NCI-H2171 treated with DMSO at 0.1 percent for 48 hours (cell line): Measurements from ENCODE around the gene MPV17L2.
"Not testable (repeated sequence)": the region's sequence is repeated elsewhere in the genome, so short reads cannot be mapped to it uniquely, and the experiment has no call there.

Experiments
- DNase-seq: peaks from one replicate; lab custom pipeline; 2025; lab: John Stamatoyannopoulos, UW

The MPV17L2 gene

DNA sequence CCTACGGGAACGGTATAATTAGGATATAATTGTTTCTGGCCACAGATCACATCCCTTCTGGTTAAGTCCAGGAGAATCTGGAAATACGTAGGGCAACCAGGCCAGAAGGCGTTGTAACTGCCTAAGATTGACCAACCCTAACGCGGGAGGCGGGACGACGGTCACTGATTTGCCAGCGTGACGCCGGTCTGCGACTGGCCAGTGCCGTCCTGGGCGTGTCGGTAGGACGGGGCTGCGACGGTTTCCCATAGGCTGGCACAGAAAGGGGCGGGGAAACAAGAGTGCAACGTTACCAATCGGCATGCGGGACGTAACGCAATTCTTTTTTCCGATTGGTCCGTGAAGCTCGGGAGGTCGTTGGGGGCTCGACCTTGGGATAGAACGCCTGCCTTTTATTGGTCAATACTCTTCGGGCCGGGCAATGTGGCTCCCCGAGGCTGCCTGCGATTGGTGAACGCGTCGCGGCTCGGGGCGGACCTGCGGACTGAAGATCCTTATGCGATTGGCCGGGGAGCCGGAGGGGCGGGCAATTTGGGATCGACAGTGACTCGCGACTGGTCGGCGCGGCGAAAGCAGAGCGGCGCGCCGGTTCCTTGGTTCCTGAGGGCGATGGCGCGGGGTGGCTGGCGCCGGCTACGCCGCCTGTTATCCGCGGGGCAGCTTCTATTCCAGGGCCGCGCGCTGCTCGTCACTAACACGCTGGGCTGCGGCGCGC lies at the start of gene MPV17L2:
MPV17L2 (plus strand) TSS at position 546 of the 715 bp plus-strand sequence; CDS start at position 610, 64 bp downstream.
- DNase-seq, result peak; percentile 100

- DNase-seq, result no peak
These were observed 49.1 kb upstream of the MPV17L2 start for GRCh38 chr19:18143902-18144301.

DNA sequence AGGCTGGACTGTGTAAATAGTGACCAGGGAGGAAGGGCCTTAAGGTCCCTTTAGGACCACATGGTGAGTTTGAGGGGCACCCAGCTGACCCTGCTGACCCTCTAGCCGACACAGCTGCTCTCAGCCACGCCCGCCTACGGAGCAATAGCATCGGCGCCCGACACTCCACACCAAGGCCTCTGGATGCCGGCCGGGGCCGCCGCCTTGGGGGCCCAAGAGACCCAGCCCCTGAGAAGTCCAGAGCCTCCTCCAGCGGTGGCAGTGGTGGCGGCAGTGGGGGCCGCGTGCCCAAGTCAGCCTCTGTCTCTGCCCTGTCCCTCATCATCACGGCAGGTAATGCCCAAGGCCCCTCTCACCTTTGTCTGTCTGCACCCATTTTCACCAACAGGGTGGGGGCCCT lies 48.7 kb upstream of the MPV17L2 start:
- DNase-seq, result no peak

DNA sequence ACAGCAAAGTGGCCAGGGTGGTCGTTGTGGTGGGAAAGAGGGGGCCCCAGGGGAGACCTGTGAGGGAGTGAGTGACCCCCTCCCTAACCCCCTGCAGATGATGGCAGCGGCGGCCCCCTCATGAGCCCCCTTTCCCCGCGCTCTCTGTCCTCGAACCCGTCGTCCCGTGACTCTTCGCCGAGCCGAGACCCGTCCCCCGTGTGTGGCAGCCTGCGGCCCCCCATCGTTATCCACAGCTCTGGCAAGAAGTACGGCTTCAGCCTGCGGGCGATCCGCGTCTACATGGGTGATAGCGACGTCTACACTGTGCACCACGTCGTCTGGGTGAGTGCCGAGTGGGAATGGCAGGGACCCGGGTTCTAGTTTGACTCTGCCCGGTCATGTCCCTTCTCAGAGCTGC lies 48.1 kb upstream of the MPV17L2 start:
- no peak for DNase-seq

GRCh38 chr19:18145391-18145999 lies 47.5 kb upstream of the MPV17L2 start:
- DNase-seq, result no peak

DNA sequence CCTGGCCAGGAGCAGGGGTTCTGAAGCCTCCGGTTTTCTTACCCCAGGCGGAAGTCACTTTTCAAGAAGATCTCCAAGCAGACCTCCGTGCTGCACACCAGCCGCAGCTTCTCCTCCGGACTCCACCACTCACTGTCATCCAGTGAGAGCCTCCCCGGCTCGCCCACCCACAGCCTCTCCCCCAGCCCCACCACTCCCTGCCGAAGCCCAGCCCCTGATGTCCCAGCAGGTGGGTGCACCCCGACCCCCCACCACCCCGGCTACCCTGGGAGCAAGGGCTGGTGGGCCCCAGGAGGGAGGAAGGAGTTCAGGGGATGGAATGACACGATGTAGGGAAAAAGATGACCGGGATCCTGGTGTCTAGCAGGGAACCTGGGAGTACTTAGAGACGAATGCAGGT lies 45.6 kb upstream of the MPV17L2 start:
- no peak for DNase-seq

GRCh38 chr19:18149596-18149975 lies 43.4 kb upstream of the MPV17L2 start:
- DNase-seq, result no peak

- DNase-seq, result no peak
These were observed 42.0 kb upstream of the MPV17L2 start for GRCh38 chr19:18150776-18151624.

- peak; percentile 97 for DNase-seq
These were observed 40.6 kb upstream of the MPV17L2 start for GRCh38 chr19:18152442-18152816.

DNA sequence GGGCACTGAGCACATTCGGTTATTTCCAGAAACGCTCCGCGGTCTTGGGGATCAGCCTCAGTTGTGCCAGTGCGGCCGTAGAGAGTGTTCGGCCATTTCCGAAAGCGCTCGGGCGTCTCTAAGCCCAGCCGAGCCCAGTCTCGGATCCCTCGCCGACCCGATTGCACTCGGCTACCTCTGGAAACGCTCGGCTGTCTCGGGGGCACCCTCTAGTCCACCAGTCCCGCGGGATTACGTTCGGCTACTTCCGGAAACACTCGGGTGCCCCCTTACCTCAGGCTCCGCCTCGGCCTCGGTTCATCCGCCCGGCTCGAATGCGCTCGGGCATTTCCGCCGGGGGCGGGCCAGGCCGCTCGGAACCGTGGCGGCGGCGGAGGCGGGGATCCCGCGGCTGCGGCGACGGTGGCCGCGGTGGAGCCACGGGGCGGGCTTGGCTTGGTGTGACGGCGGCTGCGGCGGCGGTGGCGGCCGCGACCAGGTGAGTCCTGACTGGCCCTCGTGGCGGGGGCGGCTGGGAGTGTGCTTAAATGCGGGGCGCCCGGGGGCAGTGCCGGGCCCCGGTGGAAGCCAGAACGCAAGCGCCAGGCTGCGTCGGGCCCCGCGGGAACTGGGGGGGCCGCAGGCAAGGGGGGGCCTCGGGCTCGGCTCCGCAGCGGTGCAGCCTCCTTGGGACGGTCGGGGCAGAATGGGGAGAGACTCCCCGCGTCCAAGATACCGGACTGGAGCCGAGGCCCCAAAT lies 40.0 kb upstream of the MPV17L2 start, which contains the start of gene PIK3R2:
PIK3R2 (plus strand) TSS at position 347 of the 739 bp plus-strand sequence. CDS start 2,717 bp downstream, outside the sequence.
- peak; percentile 98 for DNase-seq

- DNase-seq, result no peak
These were observed 39.4 kb upstream of the MPV17L2 start for GRCh38 chr19:18153556-18154134.

DNA sequence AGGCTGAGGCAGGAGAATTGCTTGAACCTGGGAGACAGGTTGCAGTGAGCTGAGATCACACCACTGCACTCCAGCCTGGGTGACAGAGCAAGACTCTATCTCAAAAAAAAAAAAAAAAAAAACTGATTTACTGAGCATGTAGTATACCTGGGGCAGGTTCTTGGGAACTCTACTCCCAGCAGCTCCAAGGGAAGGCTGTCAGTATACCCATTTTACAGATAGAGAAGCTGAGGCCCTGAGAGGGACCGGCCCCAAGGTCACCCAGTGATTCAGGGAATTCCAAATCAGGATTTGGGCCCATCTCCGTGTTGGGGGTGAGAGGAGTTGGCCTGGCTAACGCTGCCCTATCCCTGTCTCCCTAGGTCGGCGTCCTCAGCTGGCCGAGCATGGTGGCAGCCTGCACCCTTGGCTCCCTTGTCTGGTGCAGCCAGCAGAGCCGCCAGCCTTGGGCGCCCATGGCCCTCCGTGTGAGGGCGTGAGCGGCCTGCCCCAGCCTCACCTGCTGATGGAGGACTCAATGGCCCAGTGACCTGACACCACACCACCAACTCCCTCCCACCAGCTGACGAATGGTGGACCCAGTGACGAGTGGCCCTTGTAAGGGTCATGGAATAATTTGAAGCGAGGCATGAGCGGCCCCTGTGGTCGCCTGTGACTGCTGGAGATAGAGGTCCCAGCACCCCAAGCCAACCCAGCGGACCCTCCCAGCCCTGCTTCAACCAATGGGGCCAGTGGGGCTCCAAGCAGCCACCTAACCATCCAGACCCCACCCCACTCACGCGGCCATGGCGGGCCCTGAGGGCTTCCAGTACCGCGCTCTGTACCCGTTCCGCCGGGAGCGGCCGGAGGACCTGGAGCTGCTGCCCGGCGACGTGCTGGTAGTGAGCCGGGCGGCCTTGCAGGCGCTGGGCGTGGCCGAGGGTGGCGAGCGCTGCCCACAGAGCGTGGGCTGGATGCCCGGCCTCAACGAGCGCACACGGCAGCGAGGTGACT lies 37.6 kb upstream of the MPV17L2 start:
- no peak for DNase-seq

DNA sequence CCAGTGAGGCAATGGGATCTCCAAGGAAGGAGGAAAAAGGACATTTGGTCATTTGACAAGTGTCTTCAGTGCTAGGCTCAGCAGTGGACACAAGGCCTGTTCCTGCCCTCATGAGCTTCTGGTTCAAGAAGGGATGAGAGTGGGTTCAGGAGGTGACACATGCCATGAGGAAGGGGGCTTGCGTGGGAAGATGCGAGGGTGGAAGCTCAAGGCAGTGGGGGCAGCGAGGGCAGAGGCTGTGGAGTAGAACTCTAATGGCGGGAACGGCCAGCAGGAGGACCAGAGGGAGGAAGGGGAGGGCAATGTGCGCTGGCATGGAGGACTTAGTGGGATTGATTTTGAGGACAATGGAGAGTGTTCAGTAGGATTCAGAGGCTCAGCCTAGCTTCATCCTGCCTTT lies 36.8 kb upstream of the MPV17L2 start:
- no peak for DNase-seq

GRCh38 chr19:18156841-18157464 lies 36.1 kb upstream of the MPV17L2 start:
- peak; percentile 95 for DNase-seq

DNA sequence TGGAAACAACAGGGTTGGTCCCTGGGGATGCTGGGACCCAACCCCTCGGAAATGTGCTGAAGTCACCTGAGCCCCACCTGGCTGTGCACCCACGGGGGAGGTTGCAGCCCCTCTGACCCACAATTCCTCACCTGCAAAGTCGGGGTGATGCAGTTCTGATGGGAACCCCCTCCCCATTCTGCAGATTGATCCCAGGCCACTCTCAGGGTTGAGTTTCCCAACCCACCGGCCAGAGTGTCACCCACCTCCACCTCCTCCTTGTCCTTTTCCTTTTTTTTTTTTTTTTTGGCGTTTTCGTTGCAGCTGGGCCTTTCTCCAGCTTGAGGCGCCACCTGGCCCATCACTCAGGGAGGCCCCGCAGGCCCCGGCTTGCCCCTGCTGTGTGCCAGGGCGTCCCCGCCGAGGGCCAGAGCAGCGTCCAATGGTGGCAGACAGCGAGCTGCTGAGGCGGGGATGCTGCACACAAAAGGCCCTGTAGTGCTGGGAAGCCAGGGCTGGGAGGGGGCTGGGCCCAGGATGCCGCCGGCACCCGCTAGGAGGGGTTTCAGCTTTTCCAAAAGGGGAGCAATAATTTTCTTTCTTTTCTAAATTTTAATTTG lies 35.5 kb upstream of the MPV17L2 start:
- DNase-seq, result peak; percentile 95

DNA sequence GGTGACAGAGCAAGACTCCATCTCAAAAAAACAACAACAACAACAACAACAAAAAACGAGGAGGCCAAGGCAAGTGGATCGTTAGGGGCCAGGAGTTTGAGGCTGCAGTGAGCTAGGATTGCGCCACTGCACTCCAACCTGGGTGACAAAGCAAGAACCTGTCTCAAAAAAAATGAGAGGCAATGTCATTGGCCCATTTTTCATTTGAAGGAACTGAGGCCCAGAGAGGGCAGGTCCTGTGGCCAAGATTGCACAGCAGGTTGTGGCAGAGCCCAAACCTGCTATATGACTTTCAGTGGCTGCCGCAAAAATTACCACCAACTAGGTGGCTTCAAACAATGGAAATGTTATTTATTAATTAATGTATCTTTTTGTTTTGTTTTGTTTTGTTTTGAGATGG lies 34.6 kb upstream of the MPV17L2 start:
- DNase-seq, result peak; percentile 36

GRCh38 chr19:18159059-18159616 lies 33.9 kb upstream of the MPV17L2 start:
- not testable (repeated sequence) for DNase-seq

- DNase-seq, result no peak
These were observed 33.2 kb upstream of the MPV17L2 start for GRCh38 chr19:18159810-18160209.

DNA sequence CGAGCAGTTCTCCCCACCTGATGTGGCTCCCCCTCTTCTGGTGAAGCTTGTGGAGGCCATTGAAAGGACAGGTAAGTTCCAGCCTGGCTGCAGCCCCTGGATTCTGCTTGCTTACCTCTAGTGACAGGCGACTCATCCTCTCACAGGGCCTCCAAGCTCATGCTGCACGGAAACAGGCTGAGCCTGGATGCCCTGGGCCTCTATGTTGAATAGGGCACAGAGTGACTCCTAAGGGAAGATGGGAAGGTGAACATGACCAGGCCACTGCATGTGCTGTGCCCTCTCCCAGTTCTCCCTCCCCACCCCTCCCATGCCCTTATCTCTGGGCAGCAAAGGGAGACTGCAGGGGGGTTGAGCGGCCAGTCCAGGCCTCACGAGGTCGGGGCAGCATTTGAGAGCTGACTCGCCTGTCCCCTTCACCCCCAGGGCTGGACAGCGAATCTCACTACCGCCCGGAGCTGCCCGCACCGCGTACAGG lies 32.5 kb upstream of the MPV17L2 start:
- no peak for DNase-seq
